Hematopoietic multipotent progenitor cell treated with erythropoietin and hydrocortisone succinate and interleukin-3 and kit ligand, for 6 days (in vitro differentiated cells): ENCODE measurements around the gene FHIT.
A peak's percentile ranks its signal among the peaks of the same experiment; 100 is the strongest.

Source experiments
- DNase-seq: peaks from one replicate; pipeline ENCODE4 v3.0.0-alpha.2; 2015

FHIT gene

DNA sequence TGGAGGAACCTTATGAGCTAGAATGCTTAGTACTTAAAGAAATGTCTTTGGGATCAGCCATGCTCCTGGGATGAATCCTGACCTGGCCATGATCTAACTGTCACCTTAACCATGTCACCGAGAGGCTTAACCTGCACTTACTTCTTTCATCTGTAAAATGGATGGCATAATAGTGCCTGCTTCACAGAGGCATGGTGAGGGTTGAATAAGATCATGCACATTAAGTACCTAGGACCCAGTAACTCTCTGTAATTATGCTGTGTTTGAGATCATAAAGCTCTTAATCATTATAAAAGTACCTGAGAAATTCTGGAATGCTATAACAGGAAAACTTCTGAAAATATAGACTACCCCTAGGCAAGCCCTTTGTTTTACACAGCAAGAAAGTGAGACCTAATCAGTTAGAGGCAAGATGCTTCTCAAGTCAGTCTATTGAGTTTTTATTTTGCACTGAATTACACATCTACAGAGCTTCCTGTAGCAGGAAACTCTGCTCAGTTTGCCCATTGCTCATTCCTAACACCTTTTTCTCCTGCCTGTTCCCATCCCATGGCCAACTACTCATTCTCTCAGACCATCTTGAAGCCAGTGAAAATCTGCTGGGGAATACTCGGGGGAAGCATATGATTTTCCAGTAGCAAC, 1185.9 kb downstream of the FHIT start:
- no peak for DNase-seq

DNA sequence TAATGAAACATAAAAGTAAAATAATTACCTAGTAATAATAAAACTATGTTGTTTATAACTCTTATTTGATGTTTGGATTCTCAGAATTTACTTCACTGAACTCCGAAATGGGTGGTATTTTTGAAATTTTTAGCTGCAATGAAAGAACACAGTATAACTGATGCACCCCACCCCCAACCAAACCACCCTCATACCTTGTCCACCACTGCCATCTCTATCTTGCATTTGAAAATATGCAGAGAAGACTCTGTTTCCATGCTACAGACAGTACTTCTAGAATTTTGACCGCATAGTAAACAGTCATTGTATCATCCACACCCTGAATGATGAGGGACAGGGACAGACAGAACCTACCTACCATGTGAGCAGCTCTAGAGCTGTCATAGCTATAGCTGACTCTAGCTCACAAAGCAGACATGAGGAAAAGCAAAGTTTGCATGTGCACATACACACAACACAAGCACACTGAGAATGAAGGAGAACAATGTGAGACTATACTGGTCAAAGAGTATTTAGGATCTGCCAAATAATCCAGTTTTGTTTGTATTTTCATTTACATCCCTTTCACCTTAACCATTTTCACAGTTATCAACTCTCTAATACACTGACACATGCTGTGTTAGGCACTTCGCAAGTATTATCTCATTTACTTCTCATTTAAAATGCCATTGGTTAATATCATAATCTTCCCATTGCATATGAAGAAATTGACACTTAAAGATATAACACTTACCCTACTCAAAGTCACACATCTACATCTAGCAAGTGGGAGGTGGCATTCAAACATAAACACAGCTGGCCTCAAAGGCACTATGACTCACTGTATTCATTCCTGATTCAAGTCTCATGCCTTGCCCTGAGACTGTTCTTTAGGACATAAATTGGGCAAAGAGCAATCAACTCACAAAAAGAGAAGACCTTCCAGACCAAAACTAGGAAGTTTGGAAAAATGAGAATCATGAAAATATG, 1186.8 kb downstream of the FHIT start:
- DNase-seq = peak; percentile 5

DNA sequence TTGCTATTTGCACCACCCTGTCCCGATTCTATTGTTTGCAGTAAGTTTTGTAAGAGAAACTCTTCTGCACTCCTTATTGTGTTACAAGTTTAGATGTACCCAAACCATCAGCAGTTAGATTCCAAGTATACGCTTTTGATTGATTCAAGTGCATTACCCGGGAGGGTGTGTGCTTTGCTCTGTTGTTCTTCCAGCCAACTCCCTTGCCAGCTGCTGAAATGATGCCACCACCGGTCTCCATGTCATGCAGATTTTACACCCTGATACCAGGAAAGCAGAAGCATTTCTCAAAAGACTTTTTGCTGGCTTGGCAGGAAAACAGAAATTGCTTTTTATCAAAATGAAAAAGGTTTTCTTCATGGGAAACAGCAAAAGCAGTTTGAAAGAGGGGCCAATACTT, 1194.8 kb downstream of the FHIT start:
- DNase-seq = peak; percentile 37

DNA sequence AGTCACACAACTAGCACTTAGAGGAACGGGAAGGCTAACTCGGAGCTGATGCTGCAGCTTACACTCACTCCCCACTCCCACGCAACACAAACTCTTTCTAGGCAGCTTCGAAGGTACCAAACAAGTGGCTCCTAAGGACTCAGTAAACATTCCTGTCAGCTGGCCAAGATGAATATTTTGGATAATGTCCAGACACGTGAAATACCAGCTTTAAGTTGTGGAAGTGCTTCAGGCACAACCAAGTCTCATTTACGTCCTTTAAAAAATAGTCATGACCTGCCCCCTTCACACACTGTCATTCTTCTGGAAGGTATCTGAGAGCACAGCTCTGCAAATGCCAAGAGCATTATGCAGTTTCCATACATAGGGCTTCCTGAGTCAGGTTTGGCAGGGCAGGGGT, 1195.5 kb downstream of the FHIT start:
- no peak for DNase-seq

DNA sequence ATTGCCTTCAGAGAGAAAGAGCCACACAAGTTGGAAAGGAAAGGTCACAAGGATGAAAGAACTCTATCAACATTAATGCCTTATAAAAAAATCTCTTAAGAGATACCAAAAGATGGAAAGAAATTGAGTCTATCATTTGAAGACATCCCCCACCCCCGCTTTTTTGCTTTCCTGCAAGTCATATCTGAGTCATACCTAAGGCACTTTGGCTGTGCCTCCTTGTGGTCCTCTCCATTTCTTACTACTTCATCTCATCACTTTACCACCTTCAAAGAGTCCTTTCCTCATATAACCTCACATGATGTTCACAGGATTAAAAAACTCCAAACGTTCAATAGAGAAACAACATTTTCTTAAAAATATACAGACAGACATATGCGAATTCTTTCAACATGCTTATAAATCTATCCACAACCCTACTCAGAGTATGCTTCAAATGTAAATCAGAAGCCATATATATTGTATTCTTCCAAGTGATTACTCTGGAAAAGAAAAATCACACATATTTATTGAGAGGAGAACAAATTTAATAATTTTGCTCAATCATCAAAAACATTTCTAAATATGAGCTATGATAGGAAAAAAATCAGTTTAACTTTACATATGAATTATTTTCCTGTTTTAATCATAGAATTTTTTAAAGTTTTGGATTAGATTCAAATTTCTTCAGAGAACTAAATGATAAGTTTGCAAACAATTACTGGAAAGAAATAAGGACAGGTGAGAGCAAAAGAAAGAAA, 1197.6 kb downstream of the FHIT start:
- DNase-seq = no peak

DNA sequence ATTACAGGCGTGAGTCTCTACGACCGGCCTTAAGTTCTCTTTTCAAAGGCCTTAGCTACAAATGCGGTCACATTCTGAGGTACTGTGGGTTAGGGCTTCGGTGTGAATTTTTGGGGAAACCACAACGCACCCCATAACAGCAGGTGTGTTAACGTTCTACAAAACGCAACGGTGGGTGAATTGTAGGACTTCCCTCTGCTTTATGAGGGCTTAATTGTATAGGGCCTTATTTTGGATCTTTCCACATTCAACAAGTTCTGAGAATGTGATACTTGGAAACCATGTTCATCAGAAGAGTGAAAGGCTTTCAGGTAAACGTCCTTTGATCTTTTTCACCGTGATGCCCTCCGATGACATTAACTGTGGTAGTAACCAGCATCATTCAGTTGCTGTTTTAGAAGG, 1202.8 kb downstream of the FHIT start:
- no peak for DNase-seq

DNA sequence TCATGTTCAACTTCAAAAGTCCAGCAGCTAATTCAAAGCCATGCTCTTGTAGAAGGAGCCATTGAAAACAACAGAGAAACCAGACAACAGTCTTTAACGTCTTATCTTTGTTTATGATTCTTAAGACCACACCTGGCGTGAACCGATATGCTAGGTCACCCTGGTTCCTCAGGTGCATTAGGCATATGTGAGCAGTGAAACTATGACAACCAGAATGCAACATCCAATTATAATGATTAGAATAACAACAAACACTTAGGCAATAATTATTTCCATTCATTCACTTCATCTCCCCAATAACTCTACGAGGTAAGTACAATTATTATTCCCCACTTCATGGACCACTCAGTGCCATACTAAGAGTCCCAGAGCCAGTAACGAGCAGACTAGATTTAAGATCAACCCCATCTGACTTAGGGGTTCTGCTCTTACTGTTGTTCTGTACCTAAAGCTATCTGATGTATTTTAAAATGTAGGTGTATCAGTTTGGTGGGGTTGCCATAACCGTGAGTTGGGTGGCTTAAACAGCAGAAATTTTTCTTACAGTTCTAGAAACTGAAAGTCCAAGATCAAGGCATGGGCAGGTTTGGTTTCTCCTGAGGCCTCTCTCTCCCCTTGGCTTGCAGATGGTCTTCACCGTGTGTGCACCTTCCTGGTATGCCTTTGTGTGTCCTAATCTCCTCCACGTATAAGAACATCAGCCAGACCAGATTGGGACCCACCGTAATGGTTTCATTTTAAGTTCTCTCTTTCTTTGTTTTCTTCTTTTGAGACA, 1203.6 kb downstream of the FHIT start:
- no peak for DNase-seq

DNA sequence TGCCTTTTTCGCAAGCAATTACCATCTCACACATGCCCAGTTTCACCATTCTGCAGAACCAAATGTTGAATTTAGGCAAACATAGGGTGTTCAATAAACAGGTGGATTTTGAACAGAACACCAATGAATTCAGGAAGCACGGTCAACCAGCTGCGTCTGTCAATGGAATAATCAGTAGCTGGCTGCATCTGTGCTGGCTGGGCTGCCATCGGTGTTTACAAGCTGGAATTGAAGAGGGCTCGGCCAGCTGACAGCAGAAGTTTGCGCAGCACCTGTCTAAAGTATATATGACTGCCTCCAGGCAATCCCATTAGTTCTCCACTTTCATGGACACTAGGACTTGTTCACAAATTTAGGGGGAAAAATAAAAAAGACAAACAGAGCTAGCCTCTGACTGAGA, 1205.0 kb downstream of the FHIT start:
- DNase-seq = no peak

DNA sequence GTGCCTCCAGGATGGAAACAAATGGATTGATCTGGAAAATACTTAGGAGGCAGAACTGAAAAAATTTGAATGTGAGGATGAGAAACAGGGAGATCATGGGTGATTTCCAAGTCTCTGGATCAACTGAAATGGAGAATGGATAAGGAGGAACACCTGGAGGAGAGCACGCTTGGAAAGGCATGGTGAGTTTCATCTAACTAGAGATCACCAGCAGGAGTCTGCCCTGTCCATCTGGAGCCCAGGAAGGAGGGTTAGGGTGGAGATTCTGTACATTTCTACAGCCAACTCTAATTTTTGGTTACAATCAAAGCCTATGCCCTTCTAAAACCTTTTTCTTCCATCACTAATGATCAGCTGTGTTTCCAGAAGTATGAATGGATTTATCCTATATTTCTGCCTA, 1205.6 kb downstream of the FHIT start:
- no peak for DNase-seq

DNA sequence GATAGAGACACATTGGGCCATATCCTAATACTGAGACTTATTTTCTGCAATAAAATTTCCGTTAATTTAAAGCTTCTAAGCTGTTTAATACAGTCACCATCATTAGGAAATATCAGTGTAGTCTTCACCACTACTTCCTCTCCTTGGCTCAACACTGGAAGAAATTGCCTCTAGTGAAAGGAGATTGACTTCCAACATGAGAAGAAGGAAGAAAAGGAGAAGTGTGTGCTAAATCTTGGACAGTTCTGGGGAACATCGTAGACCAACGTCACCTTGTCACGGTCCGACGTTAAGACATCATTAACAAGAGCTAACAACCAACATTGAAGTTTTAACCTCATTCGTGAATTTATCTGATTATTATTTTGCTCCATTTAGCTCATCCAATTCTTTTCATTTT, 1214.4 kb downstream of the FHIT start:
- no peak for DNase-seq

DNA sequence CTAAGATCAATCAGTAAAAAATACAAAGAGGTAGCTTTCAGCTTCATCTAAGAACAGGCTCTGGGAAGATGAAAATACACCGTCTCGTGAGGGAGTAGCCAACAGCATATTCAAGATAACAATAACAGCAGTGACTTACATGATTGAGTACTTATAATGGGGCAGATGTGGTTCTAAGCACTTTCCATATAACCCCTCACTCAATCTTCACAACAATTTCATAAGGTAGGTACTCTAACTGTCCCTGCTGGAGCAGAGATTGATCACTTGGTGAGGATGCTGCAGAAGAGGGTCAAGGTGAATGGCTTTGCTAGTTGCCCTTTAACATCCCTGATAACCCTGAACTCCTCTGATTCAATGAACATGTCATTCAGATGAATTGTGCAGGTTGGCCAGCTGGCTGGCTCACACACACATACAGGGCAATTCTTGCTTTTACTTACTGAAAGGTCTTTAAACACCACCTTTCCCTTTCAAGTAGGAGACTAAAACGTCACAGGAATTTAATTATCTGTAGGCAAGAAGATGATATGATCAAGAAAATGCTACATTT, 1217.3 kb downstream of the FHIT start:
- DNase-seq = no peak

DNA sequence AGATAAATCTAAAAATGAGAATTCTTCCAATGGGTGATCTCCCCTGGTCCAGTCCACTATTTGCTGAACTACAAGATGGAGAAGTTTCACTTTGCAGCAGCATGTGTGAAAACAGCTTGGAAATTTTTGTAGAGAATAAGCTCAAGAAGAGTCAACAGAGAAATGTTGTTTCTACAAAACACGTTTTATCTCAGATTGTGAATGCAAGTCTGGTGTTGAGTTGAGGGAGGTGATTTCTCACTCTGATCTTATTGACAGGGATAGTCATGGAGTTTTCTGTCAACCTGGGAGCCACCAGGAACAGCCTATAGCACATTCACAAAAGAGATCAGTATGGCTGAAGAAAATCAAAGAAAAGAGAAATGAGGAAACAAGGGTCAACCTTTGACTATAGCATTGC, 1220.3 kb downstream of the FHIT start:
- DNase-seq = no peak

DNA sequence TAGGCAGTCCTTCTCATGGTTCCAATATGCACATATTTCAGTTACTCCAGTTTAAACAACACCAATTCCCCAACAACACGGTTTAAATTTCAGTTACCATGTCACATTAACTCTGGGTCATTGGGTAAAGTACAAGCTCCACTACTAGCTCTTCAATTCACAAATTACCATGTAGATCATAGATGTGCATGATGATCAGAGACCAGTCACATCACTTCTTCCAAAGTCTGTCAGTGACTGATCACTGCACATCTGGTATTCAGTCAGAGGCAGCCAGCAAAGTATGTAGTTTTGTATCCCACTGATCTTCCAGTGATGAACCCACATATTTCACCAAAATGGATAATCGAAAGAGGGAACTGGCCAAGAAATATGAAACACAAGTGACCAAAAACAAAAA, 1223.0 kb downstream of the FHIT start:
- DNase-seq = no peak

DNA sequence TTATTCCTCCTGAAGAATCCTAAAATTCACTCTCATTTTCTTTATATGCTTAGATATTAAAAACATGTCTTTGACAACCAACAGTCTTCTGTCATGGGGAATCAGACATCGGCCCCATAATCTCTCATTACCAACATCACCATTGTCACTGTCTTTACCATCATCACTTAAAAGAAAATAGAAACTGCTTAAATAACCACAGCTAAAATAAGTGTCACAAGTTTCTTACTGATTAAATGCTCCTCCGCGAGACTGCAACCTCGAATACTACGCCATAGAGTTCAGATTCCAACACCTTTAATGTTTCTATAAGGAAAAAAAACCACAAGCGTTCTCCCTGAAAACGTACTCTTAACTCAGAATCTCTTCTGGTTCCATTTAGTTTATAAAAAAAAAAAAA, 1223.9 kb downstream of the FHIT start:
- DNase-seq = no peak

DNA sequence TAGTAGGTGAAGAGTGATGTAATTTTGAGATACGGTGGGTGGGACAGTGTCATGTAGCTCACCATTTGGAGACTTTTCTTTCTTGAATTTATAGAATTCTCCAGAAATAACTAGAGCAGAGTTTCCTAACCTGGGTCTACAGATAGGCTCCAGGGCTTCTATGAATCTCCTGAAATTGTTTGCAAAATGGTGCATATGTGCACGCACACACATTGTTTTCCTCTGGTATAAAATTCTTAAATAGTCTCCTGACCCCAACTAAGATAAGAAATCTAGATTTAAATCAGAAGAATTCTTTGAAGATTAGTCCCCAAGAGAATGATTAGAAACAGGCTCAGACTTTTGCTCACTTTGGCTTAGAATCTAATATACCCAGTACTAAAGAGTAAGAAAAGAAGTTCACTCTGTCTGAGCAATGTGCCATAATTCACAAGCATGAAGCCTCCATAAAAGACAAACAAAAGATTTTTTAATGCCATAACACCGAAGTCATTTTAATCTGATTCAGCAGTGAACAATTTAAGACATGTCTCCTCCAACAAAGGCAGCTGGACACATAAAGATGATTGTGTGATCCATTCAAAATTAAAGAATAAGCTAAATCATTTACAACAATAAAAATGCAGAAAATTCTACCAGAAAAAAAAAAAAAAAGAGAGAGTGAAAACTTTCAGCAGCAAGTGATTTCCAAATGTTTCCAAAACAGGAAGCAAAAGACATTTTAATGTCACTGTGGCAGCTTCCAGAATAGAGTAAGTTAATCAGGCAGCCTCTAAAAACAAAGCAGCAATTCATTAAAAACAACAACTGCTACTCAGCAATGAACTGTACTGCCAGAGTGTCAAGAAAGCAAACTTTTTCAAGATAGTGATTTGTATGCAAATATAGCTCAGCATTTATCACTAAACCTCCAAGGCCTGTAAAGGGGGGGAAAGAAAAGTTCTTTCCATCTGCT, 1225.9 kb downstream of the FHIT start:
- peak; percentile 1 for DNase-seq

DNA sequence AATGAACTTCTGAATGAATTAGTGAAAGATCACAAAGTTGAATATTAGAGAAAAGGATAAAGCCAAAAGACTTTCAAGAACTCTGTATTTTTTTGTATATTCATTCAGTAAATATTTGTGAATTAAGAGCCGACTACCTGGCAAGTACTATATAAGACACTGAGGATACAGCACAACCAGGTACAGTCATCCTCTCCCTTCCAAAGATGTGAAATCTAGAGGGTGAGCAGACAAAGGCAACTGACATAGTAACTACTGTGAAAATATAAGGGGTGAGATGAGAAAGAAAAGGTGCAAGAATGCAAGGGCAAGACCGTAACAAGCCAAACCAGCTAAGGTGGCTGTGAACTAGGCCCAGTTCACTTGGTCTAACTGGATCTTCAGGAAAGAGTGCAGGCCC, 1226.9 kb downstream of the FHIT start:
- DNase-seq = no peak

DNA sequence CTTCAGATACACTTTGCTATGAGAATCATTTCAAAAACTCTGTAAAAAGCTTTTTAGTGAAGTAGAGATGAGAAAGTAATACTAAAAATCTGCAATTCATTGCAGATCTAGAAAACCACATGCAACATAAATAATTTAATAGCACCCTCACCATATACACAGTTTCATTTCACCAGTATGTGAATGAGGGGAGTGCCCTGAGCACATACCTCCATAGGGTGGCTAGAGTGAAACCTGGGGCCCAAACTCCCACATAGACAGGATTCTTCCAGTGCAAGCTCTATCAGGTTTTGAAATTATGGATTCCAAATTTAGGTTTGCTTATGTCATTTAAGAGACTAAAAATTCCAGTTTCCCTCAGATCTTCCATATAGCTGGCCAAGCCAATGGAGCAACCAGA, 1228.1 kb downstream of the FHIT start:
- DNase-seq = no peak

DNA sequence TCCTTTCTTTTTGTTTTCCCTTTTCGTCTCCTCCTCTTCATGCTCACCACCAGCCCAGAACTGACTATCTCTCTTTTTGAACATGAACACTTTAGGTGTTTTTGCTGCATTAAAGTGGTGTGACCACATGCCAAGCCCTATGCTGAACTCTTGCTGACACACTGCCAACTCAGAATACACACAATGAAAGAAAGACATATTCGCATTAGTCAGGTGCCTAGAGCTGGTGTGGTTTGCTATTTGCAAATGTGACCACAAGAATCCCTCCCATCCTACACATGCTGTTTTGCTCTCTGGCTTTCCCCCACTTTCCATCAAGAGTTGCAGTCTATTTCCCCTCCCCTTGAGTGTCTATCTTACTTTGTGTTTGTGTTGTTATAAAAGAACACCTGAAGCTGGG, 1233.6 kb downstream of the FHIT start:
- DNase-seq = no peak

DNA sequence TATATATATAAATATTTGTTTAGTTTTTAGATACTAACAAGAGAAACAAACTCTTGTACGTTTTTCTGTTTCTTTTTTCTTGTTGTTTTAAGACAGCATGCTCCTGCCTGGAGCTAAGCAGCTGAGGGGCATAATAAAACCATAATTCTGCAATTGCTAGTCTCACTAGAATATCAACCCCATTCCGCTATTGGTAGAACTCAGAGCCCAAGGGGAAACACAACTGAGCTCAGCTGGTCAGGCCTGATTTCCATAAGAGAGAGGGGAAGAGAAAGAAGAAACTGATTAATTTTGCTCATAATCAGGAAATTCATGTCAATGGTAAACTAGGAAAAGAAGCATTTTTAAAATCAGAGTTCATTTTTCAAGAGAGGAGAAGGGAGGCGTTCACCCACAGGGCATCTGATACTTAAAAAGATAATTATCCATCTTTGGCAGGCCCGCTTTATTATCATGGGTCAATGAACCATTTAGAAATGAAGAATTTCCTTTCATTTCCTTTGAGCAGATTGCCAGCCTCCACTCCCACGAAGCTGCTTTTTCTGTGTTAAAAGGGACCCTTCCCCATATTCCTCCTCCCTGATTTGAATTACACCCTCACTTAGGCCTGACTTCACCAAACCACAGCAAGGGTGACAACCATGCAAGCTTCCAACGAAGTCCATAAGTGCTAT, 1236.1 kb downstream of the FHIT start:
- no peak for DNase-seq

DNA sequence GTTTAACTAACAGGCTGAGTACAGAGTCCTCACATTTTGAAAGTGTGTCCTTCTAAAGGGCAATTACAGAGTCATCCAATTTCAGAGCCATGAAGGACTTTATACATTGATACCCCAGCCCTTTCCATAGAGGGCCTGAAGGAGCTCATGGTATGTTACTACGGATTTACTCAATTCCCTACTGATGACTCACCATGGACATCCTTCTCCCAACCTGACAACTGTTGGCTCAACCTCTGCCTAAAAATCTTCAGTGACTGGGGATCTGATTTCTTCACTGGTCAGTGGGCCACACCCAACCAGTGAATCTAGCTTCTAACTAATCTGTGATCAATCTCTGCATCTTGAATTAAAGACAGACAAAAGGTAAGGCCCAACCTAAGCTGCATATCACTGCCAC, 1238.0 kb downstream of the FHIT start:
- no peak for DNase-seq

DNA sequence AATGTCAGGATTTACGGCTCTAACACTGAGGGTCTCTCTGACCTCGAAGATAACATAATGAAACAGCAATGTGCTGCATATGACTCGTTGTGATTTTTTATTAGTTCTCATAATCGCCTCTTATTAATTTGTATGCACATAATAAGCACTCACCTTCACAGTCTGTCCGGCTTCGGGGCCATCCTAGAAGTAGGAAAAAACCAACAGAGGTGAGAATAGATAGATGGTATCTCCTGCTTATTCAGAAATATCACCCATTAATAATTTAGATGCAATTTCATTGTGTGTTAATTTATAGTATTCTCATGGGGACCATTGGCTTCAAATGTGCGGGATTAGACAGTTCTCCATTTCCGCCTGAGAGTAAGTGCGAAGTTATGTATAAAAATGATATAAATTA, 1240.0 kb downstream of the FHIT start:
- DNase-seq = no peak
